B cell (primary cell): ENCODE results near the gene PUS3.

ENCODE experiments used
- EZH2 ChIP-seq: IDR thresholded peaks from 2 replicates; pipeline ENCODE4 v1.6.1; 2012; ENCODE audit warnings: borderline replicate concordance, low read depth, mild to moderate bottlenecking, moderate library complexity, low read length; ENCODE audit not compliant: insufficient read depth, poor library complexity, severe bottlenecking
- TF ChIP-seq, protein P1 (sequence below): fragments of 200-600 bp; IDR thresholded peaks from one replicate; pipeline ENCODE4 v1.8.0; 2022; ENCODE audit warnings: antibody characterized with exemption, mild to moderate bottlenecking

DNA sequence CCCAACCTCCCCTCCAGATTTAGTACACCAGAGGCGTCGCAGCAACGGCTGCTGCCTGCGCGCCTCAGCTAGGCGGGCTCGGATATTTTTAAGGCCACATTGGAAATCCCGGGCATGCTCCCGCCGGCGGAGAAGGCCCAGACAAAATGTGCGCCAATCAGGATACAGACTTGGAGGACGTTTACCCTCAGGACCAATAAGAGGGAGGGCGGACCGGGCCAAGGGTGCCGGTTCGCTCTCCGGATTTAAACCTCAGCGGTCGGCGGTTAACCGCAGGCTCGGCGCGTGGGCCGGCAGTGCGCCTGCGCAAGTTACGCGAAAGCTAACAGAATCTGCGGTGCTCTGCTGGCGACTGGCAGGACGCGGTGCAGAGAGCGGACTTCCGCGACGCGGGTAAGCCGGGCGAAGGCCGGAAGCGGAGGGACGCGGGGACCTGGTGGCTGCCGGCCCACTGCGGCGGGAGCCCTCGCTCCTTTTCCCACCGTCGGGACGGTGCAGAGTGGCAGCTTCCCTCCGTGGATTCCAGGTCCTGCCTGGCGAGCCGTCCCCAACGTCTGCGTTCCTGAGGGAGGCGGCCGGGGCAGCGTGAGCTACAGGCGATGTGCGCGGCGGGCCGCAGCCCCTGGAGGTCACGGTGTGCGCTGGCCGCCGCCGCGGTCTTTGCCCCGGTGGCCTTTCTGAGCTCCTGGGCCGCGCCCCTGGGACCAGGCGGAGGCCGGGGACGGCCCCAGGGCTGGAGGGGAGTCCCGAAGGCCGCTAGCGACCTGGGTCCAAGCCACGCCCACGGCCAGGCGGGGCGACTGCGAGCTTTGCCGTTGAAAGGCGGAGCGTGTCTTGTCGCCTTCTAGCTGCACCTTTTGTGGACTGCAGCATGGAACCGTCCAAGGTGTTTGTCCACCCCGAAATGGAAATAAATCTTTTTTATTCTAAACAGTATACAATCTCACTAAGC, 15.4 kb downstream of the PUS3 start, which contains the start of gene HYLS1:
- TF ChIP-seq, protein P1, sequence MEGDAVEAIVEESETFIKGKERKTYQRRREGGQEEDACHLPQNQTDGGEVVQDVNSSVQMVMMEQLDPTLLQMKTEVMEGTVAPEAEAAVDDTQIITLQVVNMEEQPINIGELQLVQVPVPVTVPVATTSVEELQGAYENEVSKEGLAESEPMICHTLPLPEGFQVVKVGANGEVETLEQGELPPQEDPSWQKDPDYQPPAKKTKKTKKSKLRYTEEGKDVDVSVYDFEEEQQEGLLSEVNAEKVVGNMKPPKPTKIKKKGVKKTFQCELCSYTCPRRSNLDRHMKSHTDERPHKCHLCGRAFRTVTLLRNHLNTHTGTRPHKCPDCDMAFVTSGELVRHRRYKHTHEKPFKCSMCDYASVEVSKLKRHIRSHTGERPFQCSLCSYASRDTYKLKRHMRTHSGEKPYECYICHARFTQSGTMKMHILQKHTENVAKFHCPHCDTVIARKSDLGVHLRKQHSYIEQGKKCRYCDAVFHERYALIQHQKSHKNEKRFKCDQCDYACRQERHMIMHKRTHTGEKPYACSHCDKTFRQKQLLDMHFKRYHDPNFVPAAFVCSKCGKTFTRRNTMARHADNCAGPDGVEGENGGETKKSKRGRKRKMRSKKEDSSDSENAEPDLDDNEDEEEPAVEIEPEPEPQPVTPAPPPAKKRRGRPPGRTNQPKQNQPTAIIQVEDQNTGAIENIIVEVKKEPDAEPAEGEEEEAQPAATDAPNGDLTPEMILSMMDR = no peak
- TF ChIP-seq EZH2 = no peak
